Adrenal gland (tissue), 12 donors: ENCODE results near the gene LAMA5. TPM values are rescaled to one million over a fixed set of nuclear protein-coding genes. Genes with fewer than 3 reads are reported as not detected.

Experiments
- DNase-seq, 7 donors: peaks; one replicate each; pipeline ENCODE4 v3.0.0-alpha.2; 2019 to 2020
- H3K27ac ChIP-seq, 5 donors: fragments of 200-600 bp; sonication (generic) in 4 of 5; 1 replicate in 3 of 5; 2 replicates in 2 of 5; pipeline versions ENCODE4 v1.5.1 to v1.8.0; 2016 to 2020; ENCODE audit warnings: mild to moderate bottlenecking in 1 of 5
- H3K27me3 ChIP-seq: fragments of 200-600 bp; 2 replicates; pipeline ENCODE4 v1.8.0; 2021
- H3K36me3 ChIP-seq, 2 donors: fragments of 200-600 bp; replicated peaks in 1 of 2; 1 replicate in 1 of 2; 2 replicates in 1 of 2; pipeline versions ENCODE4 v1.5.1 to v1.8.0; 2018 to 2022
- H3K4me1 ChIP-seq, 2 donors: fragments of 200-600 bp; replicated peaks in 1 of 2; 1 replicate in 1 of 2; 2 replicates in 1 of 2; pipeline versions ENCODE4 v1.5.1 to v1.8.0; 2018 to 2021
- H3K4me3 ChIP-seq, 4 donors: fragments of 200-600 bp; sonication (generic) in 3 of 4; one replicate each; pipeline ENCODE4 v1.5.1; 2016 to 2018
- H3K9me3 ChIP-seq, 3 donors: fragments of 200-600 bp; sonication (generic) in 1 of 3; replicated peaks in 1 of 3; 1 replicate in 2 of 3; 2 replicates in 1 of 3; pipeline versions ENCODE4 v1.5.1 to v1.8.0; 2016 to 2021
- POLR2A ChIP-seq, 2 donors: fragments of 450-650 bp; IDR thresholded peaks; one replicate each; pipeline ENCODE4 v1.6.1; 2017; ENCODE audit warnings: antibody characterized with exemption in 2 of 2, mild to moderate bottlenecking in 2 of 2, moderate library complexity in 1 of 2
- WGBS, 4 donors: extraction: QIAGEN DNeasy Blood & Tissue Kit in 2 of 4; methylation state at CpG; one replicate each; pipeline versions ENCODE4 v1.1.5 to v1.1.7; 2013 to 2017; 5-methylcytosine and 5-hydroxymethylcytosine counted together
- intact Hi-C, 2 donors: fragments of 100-400 bp; cut with DNase I; formaldehyde crosslinking; loops; one replicate each; pipeline versions ENCODE4 v1.14.1 to v1.15.0; 2022 to 2023
- polyA plus RNA-seq, 3 donors: library from polyadenylated mRNA; stranded (reverse); fragments of 200-250 nt in 2 of 3; fragments of 350-450 nt in 1 of 3; fragmentation: Illumina TruSeq in 1 of 3; extraction: RNeasy Lipid Tissue Mini Kit (QIAGEN cat#74804) in 1 of 3; gene quantifications; one replicate each; pipeline ENCODE4 v1.2.3, GENCODE V29; 2013 to 2014
- total RNA-seq, 9 donors: library from RNA; depleted of rRNA in 4 of 9; stranded (reverse); fragments of >200 nt in 4 of 9; fragments of 120-200 nt in 1 of 9; fragmentation: NEBNext Ultra II Directional in 1 of 9; extraction: Animal tissue kit (Norgen Biotek cat#: 25700) in 1 of 9; gene quantifications; one replicate each; pipeline versions ENCODE4 v1.1.0 to v1.2.4, GENCODE V29; 2013 to 2023
- TF ChIP-seq, protein P1 (sequence below), 6 experiments: fragments of 450-650 bp in 4 of 6; fragments of 200-600 bp in 2 of 6; sonication (generic) in 1 of 6; IDR thresholded peaks; 1 replicate in 5 of 6; 2 replicates in 1 of 6; pipeline versions ENCODE4 v1.5.1 to v1.8.0; 2016 to 2021; ENCODE audit warnings: antibody characterized with exemption in 6 of 6, mild to moderate bottlenecking in 2 of 6, moderate library complexity in 1 of 6
- donor health status: healthy with polysubstance abuse.
- donor health status: Bipolar disorder and iron deficiency.
- donor health status: DM: yes; HTN: yes; CAD: no.
- donor health status: DM: no; HTN: no; CAD: no.
- donor health status: DM: no; HTN: no; CAD: no.
- donor health status: DM: yes; HTN: yes; CAD: no.

Gene LAMA5
- total and polyA plus RNA-seq, 12 donors: 2.0 to 537 (median 100) TPM

DNA sequence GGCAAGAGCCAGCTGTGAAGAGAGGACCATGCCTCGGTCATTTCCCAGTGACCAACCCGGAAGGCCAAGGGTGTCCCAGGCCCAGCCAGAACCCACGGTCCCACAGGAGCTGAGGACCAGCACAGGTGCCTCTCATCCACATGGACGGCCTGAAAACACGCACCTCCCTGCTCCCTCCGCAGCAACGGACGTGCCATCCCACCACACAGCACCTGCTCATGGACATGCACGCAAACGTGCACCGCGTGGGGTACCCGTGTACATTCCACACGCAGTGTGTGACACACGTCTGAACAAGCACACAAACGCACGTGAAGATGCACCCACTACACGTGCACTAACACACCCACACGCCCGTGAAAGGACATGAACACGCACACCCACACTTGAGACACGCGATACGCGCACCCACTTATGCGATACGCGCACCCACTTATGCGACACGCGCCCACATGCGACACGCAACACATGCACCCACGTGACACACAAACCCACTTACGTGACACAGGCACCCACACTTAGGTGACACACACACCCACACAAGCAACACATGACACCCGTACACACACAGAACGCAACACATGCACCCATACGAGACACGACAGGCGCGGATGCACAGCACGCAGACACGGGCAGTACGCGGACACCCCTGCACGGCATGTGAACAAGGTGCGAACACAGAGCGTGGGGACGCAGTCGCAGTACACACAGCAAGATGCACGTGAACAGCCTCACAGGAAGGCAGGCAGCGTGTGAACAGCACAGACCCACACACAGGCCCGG, 30.1 kb downstream of the LAMA5 start:
- intact Hi-C loops: no loop called here
- DNase-seq: no peak
- Histone ChIP-seq H3K27me3 (no peaks in the 10 kb centered on the region), H3K27ac (no peak overlapping the region), H3K4me3 (no peak overlapping the region), H3K4me1 (no peaks in the 10 kb centered on the region), H3K36me3 (peaks cover 0 to 48% of the 10 kb centered on the region in 2 donors), H3K9me3 (no peaks in the 10 kb centered on the region)
- WGBS, 4 donors: 92 to 95% (median 93%) methylated on average over 42 to 53 of the region's 53 CpGs
- no peak for TF ChIP-seq POLR2A (IDR thresholded peaks at IDR 0.05)
- TF ChIP-seq, protein P1, sequence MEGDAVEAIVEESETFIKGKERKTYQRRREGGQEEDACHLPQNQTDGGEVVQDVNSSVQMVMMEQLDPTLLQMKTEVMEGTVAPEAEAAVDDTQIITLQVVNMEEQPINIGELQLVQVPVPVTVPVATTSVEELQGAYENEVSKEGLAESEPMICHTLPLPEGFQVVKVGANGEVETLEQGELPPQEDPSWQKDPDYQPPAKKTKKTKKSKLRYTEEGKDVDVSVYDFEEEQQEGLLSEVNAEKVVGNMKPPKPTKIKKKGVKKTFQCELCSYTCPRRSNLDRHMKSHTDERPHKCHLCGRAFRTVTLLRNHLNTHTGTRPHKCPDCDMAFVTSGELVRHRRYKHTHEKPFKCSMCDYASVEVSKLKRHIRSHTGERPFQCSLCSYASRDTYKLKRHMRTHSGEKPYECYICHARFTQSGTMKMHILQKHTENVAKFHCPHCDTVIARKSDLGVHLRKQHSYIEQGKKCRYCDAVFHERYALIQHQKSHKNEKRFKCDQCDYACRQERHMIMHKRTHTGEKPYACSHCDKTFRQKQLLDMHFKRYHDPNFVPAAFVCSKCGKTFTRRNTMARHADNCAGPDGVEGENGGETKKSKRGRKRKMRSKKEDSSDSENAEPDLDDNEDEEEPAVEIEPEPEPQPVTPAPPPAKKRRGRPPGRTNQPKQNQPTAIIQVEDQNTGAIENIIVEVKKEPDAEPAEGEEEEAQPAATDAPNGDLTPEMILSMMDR (IDR thresholded peaks at IDR 0.05): no peak

DNA sequence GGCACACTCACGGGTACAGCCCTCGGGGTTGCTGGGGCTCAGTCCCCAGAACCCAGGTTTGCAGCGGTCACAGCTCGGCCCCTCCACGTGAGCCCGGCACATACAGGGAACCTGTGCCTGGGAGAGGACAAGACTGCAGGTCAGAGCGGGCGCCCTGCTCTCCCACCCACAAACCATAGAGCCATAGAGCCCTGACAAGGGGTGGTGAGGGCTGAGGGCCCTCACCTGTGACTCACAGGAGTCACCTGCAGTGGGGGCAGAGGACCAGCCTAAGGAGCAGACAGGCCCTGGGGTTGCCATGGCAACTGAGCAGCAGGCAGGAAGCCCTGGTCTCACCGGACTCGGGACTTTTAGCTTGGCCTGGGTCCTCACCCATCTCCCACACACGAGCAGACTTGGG, 30.8 kb downstream of the LAMA5 start:
- no peak overlapping the region for H3K4me3 ChIP-seq
- WGBS, 4 donors: 83 to 100% (median 87%) methylated on average over 8 to 11 of the region's 11 CpGs; no CpG with 5 or more reads in 1 of the 4 donors
- no peak for TF ChIP-seq POLR2A (IDR thresholded peaks at IDR 0.05)
- TF ChIP-seq, protein P1 (IDR thresholded peaks at IDR 0.05): no peak
- no peaks in the 10 kb centered on the region for H3K9me3 ChIP-seq
- no peak overlapping the region for H3K27ac ChIP-seq
- no peak for DNase-seq
- H3K27me3 ChIP-seq: no peaks in the 10 kb centered on the region
- no peaks in the 10 kb centered on the region for H3K4me1 ChIP-seq
- intact Hi-C loops: no loop called here
- H3K36me3 ChIP-seq: peaks cover 0 to 55% of the 10 kb centered on the region in 2 donors

DNA sequence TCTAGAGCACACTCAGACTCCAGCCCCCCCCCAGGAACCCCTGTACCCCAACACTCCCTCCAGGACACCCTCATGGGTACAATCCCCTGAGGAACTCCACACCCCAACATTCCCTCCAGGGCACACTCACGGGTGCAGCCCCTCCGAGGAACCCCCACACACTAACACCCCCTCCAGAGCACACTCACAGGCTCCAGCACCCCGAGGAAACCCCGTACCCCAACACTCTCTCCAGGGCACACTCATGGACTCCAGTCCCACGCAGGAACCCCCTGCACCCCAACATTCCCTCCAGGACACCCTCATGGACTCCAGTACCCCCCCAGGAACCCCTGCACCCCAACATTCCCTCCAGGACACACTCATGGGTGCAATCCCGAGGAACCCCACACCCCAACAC, 31.6 kb downstream of the LAMA5 start:
- H3K27me3 ChIP-seq: no peaks in the 10 kb centered on the region
- 78 to 90% (median 89%) methylated on average over 6 of the region's 6 CpGs for WGBS, 4 donors
- no peak for TF ChIP-seq POLR2A (IDR thresholded peaks at IDR 0.05)
- TF ChIP-seq, protein P1 (IDR thresholded peaks at IDR 0.05): no peak
- H3K27ac ChIP-seq: no peak overlapping the region
- H3K36me3 ChIP-seq: peaks cover 0 to 59% of the 10 kb centered on the region in 2 donors
- no peaks in the 10 kb centered on the region for H3K4me1 ChIP-seq
- intact Hi-C loops: no loop called here
- no peak for DNase-seq
- no peak overlapping the region for H3K4me3 ChIP-seq
- no peaks in the 10 kb centered on the region for H3K9me3 ChIP-seq

DNA sequence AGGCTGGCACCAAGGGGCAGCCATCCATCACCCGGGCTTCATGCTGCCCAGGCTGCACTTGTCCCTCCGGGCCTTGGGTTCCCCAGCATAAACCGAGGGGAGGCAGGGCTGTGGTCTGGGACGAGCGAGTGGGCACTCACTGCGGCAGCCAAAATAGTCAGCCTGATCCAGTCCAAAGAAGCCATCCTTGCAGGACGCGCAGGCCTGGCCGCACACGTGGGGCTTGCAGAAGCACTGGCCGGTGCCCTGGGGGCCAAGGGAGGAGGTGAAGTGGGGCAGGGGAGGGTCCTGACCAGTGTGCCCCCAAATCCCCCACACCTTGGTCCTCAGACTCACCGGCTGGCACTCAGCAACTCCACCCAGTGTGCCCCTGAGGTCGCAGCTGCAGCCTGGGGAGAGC, 32.2 kb downstream of the LAMA5 start:
- TF ChIP-seq, protein P1 (IDR thresholded peaks at IDR 0.05): no peak
- TF ChIP-seq POLR2A (IDR thresholded peaks at IDR 0.05): no peak
- no peak for DNase-seq
- no peaks in the 10 kb centered on the region for H3K9me3 ChIP-seq
- 92 to 100% (median 97%) methylated on average over 3 to 13 of the region's 13 CpGs for WGBS, 4 donors
- intact Hi-C loops: no loop called here
- H3K27me3 ChIP-seq: no peaks in the 10 kb centered on the region
- H3K27ac ChIP-seq: no peak overlapping the region
- no peak overlapping the region for H3K4me3 ChIP-seq
- H3K4me1 ChIP-seq: no peaks in the 10 kb centered on the region
- H3K36me3 ChIP-seq: peaks cover 0 to 66% of the 10 kb centered on the region in 2 donors
